Stimulated activated CD8-positive, alpha-beta memory T cell treated with anti-CD3 and anti-CD28 coated beads, Interleukin-12 subunit alpha, Interleukin-12 subunit beta, amount 100 ng/mL, for 1 hour (primary cell): ENCODE results near the gene LARGE1.

Experiments used
- DNase-seq: peaks from one replicate; pipeline ENCODE4 v3.0.0-alpha.2; 2020; ENCODE audit warnings: low read depth

Gene LARGE1

DNA sequence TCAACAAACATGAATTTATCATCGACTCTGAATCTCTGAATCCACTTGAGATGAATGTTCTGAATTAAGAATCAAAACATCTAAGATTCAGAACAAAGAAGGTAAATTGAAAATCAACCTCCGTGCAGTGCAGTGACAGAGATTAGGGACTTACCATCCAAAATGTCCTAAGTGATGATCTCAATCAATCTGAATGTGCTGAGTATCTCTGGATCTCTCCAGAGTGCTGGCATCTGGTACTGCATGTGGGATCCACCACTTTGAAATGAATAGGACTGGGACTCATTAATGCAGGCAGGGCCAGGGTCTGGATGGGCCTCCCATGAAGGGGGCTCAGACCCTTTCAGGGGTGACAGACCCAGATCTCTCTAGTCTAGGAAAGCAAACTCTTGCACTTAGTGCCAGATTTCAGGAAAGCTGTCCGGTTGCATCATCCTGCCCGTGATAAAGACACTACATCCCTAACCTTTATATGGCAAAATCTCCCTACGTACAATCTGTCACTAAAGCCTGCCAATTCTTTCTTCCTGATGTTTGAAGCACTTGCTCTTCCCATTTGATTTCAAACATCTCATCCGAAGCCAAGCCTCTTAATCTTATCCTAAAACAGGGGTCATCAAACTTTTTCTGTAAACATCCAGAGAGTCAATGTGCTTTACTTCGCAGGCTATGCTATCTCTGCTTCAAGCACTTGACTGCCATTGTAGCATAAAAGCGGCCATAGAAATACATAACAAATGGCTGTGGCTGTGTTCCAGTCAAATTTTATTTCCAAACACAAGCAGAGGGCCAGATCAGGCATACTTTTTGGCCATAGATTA lies 263.3 kb downstream of the LARGE1 start:
- DNase-seq = no peak

DNA sequence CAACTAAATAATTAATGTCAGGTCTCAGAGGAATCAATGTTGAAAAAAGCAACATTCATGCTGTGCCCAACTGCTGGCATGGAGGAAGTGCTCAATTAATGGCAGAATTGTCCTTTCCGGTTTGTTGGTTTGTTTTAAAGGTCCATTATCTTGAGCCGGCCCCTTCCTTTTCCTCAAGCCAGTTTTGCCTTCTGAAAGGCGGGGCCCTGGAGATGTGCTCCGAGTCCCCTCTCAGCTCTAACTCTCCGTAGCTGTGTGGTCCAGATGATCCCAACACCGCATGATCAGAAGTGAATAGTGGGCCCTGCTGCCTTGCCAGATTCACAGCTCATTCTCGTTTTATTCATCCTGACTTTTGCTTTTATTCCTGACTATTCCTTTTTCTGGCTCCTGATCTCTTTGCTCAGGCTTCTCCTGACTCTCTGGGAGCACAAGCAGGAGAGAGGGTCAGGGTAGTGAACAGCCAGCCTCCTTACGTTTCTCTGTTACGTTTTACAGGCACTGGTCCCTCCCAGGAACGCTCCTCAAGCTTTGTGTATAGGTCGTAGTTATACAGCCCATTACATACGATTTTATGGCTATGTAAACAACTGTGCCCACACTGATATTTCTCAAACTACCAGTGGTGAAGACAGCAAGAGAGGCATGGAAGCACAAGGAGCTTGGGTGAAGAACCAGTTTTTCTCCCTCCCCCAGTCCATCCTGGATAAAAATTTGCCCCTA lies 265.9 kb downstream of the LARGE1 start:
- DNase-seq = no peak

DNA sequence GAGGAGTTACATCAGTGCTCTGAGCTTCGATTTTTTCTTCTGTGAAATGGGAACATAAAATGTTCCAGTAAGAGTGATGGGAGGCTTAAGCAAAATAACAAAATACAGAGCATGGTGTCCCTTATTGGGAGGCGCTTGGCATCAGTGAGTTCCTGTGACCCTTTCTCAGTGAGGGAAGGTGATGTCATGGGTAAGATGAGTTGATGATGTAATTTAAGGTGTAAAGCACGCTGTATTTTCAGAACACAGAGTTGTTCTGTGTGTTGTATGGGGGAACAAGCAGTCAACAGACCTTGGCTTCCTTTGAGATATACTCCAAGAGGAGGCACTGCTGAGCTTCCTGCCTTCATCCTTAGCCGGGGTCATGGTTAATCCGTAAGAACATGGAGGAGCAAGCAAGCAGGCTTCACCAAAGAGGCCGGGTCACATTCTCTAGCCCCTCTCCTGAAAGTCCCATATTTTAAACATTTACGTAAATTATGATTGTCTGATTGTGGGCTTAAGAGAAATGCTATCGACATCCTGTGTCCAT lies 266.7 kb downstream of the LARGE1 start:
- no peak for DNase-seq

DNA sequence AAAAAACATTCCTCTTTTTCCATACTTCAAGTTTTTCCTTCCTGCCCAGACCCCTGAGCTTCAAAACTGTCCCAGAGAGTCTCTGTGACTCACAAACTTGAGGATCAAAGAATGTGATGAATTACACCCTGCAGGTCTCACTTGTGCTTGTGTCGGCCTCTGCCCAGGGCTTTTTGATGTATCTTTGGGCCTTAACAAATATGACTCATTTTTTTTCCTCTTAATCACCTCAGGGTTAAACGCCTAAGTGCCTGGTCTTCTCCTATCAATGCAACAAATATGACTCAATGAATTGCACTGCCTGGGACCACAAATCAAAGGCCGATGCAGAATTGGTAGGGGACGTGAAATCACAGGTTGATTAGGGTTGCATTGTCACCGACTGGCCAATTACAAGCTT lies 267.7 kb downstream of the LARGE1 start:
- no peak for DNase-seq

DNA sequence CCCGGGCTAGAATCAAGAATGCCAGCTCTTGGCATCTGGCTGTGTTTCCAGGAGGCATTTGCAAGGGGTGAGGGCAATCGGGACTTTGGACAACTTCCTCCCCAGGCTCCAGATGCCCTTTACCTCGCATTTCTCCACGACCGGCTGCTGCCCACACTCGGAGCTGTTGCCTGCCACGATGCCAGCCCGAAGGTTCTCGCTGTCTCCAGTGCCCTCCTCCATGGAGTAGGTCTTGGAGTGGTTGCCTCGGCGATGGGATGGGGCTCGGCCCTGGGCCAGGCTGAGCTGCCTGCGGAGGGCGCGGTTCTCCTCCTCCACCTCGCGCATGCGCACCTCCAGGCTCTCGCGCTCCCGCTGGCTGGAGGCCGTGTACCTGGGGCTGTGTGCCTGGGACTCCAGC lies 270.0 kb downstream of the LARGE1 start:
- no peak for DNase-seq

DNA sequence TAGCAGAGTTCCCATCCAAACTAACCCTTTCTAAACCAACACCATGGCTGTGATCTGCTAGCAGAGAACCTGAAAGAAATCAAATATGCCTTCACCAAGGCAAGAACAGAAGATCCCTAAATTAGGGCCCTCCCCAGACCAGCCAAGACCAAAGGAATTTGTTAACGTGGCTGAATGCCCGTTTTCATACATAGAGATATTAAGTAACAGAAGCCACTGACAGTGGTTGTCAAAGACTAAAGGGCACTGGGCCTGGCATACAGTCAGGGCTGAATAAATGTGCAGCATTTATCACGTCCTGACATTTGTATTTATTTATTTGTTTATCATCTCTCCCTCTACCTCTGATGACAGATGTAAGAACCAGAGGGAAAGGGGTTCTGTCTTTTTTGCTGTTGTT lies 271.8 kb downstream of the LARGE1 start:
- no peak for DNase-seq

DNA sequence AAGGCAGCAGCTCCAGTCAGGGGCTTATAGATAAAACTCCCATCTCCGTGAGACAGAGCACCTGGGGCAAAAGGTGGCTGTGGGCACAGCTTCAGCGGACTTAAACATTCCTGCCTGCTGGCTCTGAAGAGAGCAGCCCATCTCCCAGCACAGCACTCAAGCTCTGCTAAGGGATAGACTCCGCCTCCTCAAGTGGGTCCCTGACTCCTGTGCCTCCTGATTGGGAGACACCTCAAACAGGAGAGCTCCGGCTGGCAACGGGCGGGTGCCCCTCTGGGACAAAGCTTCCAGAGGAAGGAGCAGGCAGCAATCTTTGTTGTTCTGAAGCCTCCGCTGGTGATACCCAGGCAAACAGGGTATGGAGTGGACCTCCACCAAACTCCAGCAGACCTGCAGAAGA lies 279.4 kb downstream of the LARGE1 start:
- DNase-seq = no peak

DNA sequence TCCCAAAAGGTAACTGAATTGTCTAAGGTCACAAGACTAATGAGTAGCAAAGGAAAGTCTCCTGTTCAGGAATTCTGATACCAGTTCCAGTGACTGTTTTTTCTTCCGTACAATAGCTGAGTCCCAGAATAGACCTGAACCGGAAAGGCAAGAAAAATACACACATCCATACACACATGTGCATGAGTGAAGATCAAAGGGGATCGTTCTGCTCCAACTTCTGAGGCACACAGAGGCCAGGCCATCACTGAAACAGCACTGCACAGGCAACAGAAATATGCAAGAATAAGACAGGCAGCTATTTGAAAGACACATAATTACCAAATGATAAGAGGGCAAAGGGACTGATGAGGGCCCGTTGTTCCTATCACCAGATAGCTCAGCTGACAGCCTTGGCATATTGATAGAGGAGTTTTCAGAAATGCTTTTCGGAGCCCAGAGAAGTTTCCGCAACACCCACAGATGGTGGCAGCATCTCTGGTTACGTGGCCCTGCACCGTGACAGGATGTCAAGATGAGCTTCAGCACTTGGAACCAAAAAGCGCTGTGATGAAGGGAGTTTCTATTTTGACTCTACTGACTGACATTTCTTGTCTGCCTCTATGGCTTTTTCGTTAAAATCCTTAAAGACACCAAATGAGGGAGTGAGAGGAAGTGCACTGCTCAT lies 280.6 kb downstream of the LARGE1 start:
- DNase-seq = no peak

DNA sequence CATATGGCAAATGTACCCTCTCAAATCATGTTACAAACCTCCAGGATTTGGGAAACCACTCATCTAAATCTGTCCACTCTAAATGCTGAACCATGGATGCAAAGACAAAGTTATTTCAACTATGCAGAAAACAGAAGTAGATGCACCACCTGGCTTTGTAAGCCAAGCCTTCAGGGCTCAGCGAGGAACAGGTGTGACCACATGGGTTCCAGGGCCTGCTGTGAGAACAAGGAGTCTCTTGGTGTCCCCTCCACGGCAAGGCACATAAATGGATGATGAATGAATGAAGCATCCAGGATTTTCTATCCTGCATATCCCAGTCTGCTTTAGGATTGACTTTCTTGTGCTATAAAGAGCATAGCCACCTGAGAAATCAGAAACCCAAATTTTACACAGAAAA lies 284.5 kb downstream of the LARGE1 start:
- no peak for DNase-seq

DNA sequence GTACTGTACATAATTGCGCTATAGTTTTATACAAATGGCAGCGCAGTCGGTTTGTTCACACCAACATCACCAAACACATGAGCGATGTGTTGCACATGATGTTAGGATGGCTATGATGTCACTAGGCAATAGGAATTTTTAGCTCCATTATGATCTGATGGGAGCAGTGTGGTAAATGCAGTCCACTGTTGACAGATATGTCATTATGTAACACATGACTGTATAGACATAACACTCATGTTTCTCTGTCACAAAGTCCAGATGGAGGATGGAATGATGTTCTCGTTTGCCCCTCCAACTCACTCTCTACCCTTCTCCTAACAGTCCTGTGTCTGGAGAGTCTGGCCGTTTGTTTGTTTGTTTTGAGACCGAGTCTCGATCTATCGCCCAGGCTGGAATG lies 288.5 kb downstream of the LARGE1 start:
- no peak for DNase-seq

DNA sequence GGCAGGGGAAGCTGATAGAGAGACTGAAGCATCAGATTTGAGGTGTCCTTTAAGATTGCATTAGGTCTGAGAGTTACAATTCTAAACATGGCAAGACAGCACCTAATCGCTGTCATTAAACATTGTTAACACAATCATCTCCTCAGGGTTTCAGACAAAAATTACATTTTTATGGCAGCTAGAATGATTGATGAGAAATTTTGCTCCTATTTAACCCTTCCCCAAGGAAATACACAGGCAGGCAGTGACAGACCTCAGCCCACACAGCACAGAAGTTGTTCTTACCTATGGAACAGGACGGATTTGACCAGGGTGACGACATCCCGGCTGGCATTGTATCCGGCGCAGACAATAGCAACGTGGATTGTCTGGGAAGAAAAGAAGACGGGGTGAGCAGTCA lies 294.3 kb downstream of the LARGE1 start:
- DNase-seq = no peak

DNA sequence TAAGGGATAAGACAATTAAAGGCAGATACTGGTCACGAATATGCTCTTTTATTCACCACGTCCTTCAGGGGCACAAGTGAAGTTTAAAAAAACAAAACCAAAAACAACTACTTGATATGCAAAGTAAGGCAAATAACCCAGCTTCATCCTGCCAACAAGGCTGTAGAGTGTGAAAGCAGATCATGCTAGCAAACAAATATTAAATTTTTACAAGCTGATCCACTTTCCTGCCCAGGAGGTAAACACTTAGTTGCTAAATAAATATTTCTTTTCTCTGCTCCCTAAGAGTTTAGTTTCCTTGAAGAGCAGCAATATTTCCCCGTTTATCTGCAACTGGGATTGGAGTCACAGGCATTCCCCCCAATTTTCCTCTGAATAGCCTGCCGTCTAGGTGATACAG lies 300.2 kb downstream of the LARGE1 start:
- no peak for DNase-seq

DNA sequence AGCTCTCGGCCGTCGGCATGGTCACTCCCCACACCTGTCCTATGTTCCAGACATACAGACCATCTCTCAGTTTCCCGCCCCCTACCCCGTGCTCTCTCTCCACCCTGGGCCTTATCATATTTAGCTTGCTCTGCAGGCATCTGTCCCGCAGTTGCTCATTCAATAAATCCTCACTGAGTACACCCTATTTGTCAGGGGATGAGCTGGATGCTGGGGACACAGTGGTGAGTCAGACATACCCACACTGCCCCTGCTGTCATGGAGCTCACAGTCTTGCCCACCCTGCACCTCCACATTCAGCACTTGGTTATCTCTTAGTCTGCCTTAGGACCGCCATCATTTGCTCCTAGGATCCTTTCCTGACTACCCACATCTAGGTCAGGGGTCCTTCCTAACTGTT lies 313.8 kb downstream of the LARGE1 start:
- no peak for DNase-seq

DNA sequence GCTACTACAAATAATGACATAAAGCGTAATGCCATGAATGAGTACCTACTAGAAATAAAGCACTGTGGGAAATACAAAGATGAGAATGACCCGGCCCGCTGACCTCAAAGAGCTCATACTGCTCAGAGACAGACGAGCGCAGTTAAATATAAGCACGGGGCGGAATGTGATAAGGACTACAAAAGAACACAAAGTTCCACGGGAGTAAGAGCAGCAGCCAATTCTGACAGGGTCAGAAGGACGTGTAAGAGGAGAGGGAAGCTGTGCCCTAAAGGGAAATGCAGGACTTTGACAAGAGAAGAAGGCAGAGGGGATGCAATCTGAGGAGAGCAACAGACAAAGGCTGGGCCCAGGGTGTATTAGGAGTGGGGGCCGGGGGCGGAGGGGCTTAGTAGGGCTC lies 314.6 kb downstream of the LARGE1 start:
- no peak for DNase-seq

DNA sequence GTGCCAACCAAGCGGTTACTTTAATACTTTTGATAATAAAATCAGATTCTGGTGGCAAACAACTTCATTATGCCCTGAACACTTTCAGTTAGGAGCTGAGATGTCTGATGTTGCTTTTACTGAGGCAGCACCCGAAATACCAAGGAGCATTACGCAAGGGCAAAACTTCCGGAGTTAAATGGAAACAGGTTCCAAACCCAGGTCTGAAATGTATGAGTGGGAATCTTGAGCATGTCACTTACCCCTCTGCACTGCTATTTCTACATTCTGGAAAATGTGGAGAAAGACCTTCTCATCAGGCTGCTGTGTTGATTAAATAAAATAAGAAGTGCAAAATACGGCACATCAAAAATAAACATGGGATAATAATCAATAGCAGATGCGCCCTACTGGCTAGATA lies 315.1 kb downstream of the LARGE1 start:
- DNase-seq = no peak

DNA sequence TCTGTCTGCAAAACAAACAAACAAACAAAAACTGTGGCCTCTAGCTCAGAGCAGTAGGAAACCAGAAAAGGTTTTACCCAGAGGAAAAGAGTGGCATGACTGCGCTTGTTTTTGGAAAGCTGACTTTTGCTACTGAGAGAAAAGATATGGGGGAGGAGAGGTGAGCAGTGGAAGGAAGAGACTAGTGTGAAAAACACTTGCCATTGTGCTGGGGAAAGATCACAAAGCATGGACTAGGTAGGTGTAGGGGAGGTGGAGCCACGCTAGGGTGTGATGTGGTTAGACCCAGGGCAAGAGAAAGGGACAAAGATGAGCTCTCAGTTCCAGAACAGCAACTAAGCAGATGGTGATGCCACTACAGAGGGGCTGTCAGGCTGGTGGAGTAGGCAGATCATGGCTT lies 319.2 kb downstream of the LARGE1 start:
- no peak for DNase-seq

DNA sequence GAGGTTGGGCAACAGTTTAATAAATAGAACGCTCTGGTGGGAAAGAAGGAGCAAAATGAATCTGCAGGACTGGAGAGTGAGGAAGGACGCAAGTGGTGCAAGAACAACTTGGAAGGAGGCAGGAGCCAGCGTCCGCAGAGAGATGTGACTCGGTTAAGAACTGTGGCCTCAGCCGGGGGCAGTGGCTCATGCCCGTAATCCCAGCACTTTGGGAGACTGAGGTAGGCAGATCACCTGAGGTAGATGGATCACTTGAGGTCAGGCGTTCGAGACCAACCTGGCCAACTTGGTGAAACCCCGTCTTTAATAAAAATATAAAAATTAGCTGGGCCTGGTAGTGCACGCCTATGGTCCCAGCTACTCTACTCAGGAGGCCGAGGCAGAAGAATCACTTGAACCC lies 319.7 kb downstream of the LARGE1 start:
- DNase-seq = no peak

DNA sequence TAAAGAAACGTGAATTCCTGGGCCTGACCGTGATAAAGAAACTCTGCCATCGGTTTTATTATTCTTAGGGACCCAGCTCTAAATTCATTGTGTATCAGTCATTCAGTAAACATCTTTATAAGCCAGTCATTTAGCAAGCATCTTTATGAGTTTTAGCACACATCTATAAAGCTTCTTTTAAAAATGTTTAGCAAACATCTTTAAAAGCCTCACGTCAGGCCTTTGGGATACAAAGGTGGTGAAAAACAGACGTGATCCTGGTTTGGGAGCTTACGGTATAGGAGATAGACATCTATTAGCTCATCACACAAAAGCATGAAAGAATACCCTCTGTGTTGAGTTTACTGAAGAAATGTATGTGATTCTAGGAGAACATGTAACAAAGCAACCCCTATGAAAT lies 320.2 kb downstream of the LARGE1 start:
- DNase-seq = no peak

DNA sequence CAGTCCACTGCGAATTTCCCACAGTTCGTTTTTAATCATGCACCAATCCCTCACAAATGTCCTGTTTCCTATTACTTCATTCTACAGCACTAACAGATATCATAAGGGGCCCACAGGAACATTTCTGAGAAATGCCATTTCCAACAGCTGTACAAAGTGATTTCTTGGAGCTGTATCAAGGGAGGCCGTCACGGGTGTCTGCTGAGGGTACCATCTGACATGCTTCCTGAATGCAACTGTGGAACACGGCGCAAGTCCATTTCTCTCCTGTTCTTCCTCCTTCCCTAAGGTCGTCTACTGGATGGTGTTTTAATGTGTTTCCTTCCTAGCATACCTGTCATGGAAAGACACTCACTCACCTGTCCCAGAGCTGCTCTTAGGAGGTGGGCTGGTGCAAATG lies 320.7 kb downstream of the LARGE1 start:
- DNase-seq = no peak

DNA sequence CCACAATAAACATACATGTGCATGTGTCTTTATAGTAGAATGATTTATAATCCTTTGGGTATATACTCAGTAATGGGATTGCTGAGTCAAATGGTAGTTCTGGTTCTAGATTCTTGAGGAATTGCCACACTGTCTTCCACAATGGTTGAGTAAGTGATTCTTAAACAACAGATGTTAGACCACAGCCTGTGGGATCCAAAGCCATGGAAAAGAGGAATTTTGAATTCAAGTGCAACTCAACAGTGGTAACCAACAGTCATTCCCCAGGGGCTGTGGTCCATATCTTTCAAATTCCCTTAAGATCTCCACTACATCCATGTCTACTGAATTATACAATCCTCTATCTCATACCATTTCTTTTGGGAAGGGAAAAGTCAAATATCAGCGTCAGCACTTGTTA lies 321.5 kb downstream of the LARGE1 start:
- DNase-seq = no peak

DNA sequence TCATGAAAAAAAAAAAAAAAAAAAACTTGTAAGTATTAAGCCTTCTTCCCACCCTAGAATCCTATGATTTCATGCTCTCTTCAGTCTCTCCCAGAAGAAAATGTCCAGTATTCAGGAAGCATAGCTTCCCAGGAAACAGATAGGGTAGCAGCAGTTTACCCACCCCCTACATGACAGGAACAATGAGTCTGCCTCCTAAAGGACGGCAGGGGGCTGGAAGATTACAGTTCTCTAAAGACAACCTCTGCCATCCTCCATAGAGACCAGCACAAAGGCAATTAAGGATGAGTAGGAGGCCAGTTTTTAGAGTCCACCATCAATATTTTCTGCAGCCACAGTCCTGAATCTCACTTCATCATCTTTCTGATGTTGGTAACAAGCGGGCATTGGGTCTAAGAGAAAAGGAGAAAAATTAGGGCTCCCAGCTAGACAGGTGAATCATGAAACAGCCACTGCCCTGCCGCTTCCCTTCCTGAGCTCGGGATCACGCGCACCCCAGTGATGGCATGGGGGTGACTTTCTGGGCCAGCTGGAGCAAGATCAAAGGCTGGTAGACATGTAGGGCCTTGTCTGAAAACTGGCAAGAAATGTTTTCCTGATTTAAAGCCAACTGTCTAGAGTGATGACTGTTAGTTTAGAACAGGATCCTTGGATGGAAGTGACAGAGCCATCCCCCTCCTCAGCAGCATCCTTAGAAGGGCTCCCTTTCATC lies 322.8 kb downstream of the LARGE1 start:
- DNase-seq = no peak

DNA sequence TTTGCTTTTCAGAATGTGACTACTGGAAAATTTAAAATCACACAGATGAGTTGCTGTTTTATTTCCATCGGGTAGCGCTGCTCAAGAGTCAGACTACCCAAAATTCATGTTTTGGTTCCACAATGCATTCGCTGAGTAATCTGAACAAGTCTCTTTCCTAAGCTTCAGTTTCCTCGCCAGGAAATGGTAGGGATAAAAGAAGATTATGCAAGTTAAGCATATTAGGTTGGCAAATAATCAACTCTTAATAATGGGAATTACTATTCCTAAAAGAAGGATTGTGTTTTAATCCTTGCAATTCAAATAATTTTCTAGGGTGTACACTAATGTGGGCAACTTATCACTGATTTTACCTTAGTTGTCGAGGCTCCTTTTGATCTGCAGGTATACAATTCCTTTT lies 326.5 kb downstream of the LARGE1 start:
- no peak for DNase-seq
